Endothelial cell of umbilical vein (primary cell): Measurements from ENCODE around the gene HTT. TPM values are rescaled to one million over a fixed set of nuclear protein-coding genes. Genes with fewer than 3 reads are reported as not detected.
A peak's percentile ranks its signal among the peaks of the same experiment; 100 is the strongest.

Experiments
- BruUV-seq: library from RNA; stranded (reverse); fragments of 400-500 nt; replicated peaks from 2 replicates; lab custom pipeline; 2021; lab: Mats Ljungman, UMichigan
- CTCF ChIA-PET: fragments of 300-600, 350-600 bp; sonication (Branson Sonifier 250); formaldehyde crosslinking; loops from one replicate; lab custom pipeline; 2021; ENCODE audit warnings: antibody characterized with exemption, inconsistent platforms; lab: Charles Lee
- POLR2A ChIA-PET: fragments of 300-600, 350-600 bp; sonication (Branson Sonifier 250); formaldehyde crosslinking; loops from one replicate; lab custom pipeline; 2021; ENCODE audit warnings: antibody characterized with exemption, inconsistent platforms; lab: Charles Lee
- DNase-seq: peaks from one replicate; pipeline ENCODE4 v3.0.0-alpha.2; 2011; ENCODE audit warnings: low read depth, low spot score
- FAIRE-seq: peaks from 2 replicates; lab custom pipeline; 2011; peaks lifted over from hg19 to GRCh38; lab: Jason Lieb, UNC
- H2AFZ ChIP-seq: 2 replicates; pipeline ENCODE4 v1.6.0; 2012; ENCODE audit warnings: low read depth, low read length, control low read depth, inconsistent platforms
- H3K27ac ChIP-seq: 2 replicates; pipeline ENCODE4 v1.5.1; 2011; ENCODE audit warnings: low read depth, mild to moderate bottlenecking, control low read depth, low read length, moderate library complexity; ENCODE audit not compliant: insufficient read depth
- H3K27me3 ChIP-seq, 2 experiments: 2 replicates each; pipeline versions ENCODE4 v1.6.0 to v1.6.1; 2011; ENCODE audit warnings: low read length in 2 of 2, mixed read lengths in 1 of 2; ENCODE audit not compliant: control insufficient read depth in 2 of 2, insufficient read depth in 2 of 2
- H3K36me3 ChIP-seq, 2 experiments: 2 replicates in 1 of 2; 3 replicates in 1 of 2; pipeline ENCODE4 v1.5.1; 2011; ENCODE audit warnings: low read length in 2 of 2, mild to moderate bottlenecking in 1 of 2, moderate library complexity in 1 of 2; ENCODE audit not compliant: control insufficient read depth in 2 of 2, insufficient read depth in 2 of 2; ENCODE audit errors: extremely low read depth in 1 of 2
- H3K4me1 ChIP-seq: 3 replicates; pipeline ENCODE4 v1.5.1; 2011; ENCODE audit warnings: mild to moderate bottlenecking, low read length; ENCODE audit not compliant: control insufficient read depth, insufficient read depth; ENCODE audit errors: extremely low read depth
- H3K4me2 ChIP-seq: 2 replicates; pipeline ENCODE4 v1.6.1; 2011; ENCODE audit warnings: low read length, control low read depth, mixed read lengths; ENCODE audit not compliant: insufficient read depth
- H3K4me3 ChIP-seq, 3 experiments: fragments of 200-600 bp in 1 of 3; sonication (generic), shearing (Covaris generic) in 1 of 3; replicated peaks in 1 of 3; 2 replicates each; pipeline ENCODE4 v1.5.1; 2011 to 2016; ENCODE audit warnings: control low read depth in 3 of 3, low read length in 3 of 3, mild to moderate bottlenecking in 2 of 3, inconsistent platforms in 1 of 3, low read depth in 1 of 3, moderate library complexity in 1 of 3; ENCODE audit not compliant: insufficient read depth in 1 of 3
- H3K79me2 ChIP-seq: 2 replicates; pipeline ENCODE4 v1.6.0; 2012; ENCODE audit warnings: low read length, inconsistent platforms; ENCODE audit not compliant: control insufficient read depth, insufficient read depth
- H3K9ac ChIP-seq: replicated peaks from 2 replicates; pipeline ENCODE3; 2011; ENCODE audit warnings: low read length, control low read depth; ENCODE audit not compliant: insufficient read depth; ENCODE audit errors: extremely low read depth
- H3K9me1 ChIP-seq: replicated peaks from 3 replicates; pipeline ENCODE4 v1.6.0; 2011; ENCODE audit warnings: mild to moderate bottlenecking, low read length; ENCODE audit not compliant: control insufficient read depth, insufficient read depth; ENCODE audit errors: extremely low read depth
- H3K9me3 ChIP-seq: replicated peaks from 2 replicates; pipeline ENCODE4 v1.5.1; 2012; ENCODE audit warnings: low read length, inconsistent platforms; ENCODE audit not compliant: control insufficient read depth, insufficient read depth
- H4K20me1 ChIP-seq: replicated peaks from 2 replicates; pipeline ENCODE3; 2011; ENCODE audit warnings: mild to moderate bottlenecking, low read length; ENCODE audit not compliant: control insufficient read depth, insufficient read depth; ENCODE audit errors: extremely low read depth
- CTCF ChIP-seq, 2 donors: IDR thresholded peaks; 1 replicate in 1 of 2; 2 replicates in 1 of 2; pipeline ENCODE4 v1.5.1; 2011; ENCODE audit warnings: low read length in 2 of 2, mild to moderate bottlenecking in 2 of 2, moderate library complexity in 2 of 2, control low read depth in 1 of 2, inconsistent platforms in 1 of 2, low read depth in 1 of 2; ENCODE audit not compliant: insufficient read depth in 1 of 2; ENCODE audit errors: extremely low read depth in 1 of 2
- MYC ChIP-seq: IDR thresholded peaks from one replicate; pipeline ENCODE4 v1.6.1; 2011; ENCODE audit warnings: mild to moderate bottlenecking, low read depth, low read length
- POLR2AphosphoS5 ChIP-seq: IDR thresholded peaks from 2 replicates; pipeline ENCODE4 v1.6.1; 2012; ENCODE audit warnings: low read depth, mild to moderate bottlenecking, control low read depth, low read length, moderate library complexity; ENCODE audit not compliant: insufficient read depth
- dilution Hi-C: fragments of 300-500 bp; cut with MboI; formaldehyde crosslinking; loops from one replicate; pipeline ENCODE4 v1.15.0; 2019; ENCODE audit warnings: low sequenced_read_pairs; ENCODE audit not compliant: extremely low pct_ligation_motif_present
- intact Hi-C: fragments of 100-400 bp; cut with micrococcal nuclease; formaldehyde crosslinking; loops from one replicate; pipeline ENCODE4 v1.10.0; 2022
- polyA plus RNA-seq, 4 experiments: library from polyadenylated mRNA; depleted of rRNA in 3 of 4; stranded (reverse) in 3 of 4; unstranded in 1 of 4; fragments of >200 nt; gene quantifications; 2 replicates each; pipeline versions ENCODE4 v1.2.1 to v1.2.3, GENCODE V29; 2011 to 2012; ENCODE audit warnings: missing spikeins in 1 of 4
- total RNA-seq: library from RNA; stranded (reverse); gene quantifications from 2 replicates; pipeline ENCODE4 v1.2.3, GENCODE V29; 2021

Gene HTT
- total and polyA plus RNA-seq, 2 donors (not counting 3 experiments of a cell fraction or from before 2014, with no cell fraction given), result 15.7 to 61.2 TPM

GRCh38 chr4:3245676-3246075, 171.2 kb downstream of the HTT start:
- H4K20me1 ChIP-seq, result no peaks in the 10 kb centered on the region
- DNase-seq, result no peak
- no peak overlapping the region for H3K27ac ChIP-seq
- no peaks in the 10 kb centered on the region for H3K9me3 ChIP-seq
- H3K79me2 ChIP-seq, result no peaks in the 10 kb centered on the region
- no peak overlapping the region for H3K9ac ChIP-seq
- intact Hi-C loops, result loop anchor here (10.0 kb wide), 1 partner anchor 179 kb away; no protein-coding TSS in a partner anchor
- ChIA-PET POLR2A (no interaction called here), CTCF (interaction anchor here (0.6 to 1.1 kb wide), 2 partner anchors 138 to 235 kb away, joined by 3 read pairs; no protein-coding TSS in a partner anchor)
- H3K36me3 ChIP-seq, result peaks cover 0 to 1% of the 10 kb centered on the region in 2 experiments
- FAIRE-seq, result no peak
- no TSS peak for BruUV-seq
- H2AFZ ChIP-seq, result no peak overlapping the region
- TF ChIP-seq CTCF (IDR thresholded peaks at IDR 0.05; ENCODE audit: extremely low read depth in 1 of 2, insufficient read depth in 1 of 2, low read depth in 1 of 2, low read length in 2 of 2) (no peak), POLR2AphosphoS5 (peak; percentile 25)
- H3K27me3 ChIP-seq, result no peaks in the 10 kb centered on the region
- H3K9me1 ChIP-seq, result no peaks in the 10 kb centered on the region
- dilution Hi-C loops, result no loop called here
- H3K4me1 ChIP-seq, result no peaks in the 10 kb centered on the region
- H3K4me2 ChIP-seq, result no peak overlapping the region
- no peak overlapping the region for H3K4me3 ChIP-seq

- Histone ChIP-seq H3K4me2 (no peak overlapping the region), H3K9me1 (no peaks in the 10 kb centered on the region), H2AFZ (no peak overlapping the region), H3K27ac (no peak overlapping the region), H3K4me3 (no peak overlapping the region), H3K36me3 (peaks cover 0 to 1% of the 10 kb centered on the region in 2 experiments), H3K9ac (no peak overlapping the region), H3K79me2 (no peaks in the 10 kb centered on the region), H4K20me1 (no peaks in the 10 kb centered on the region), H3K27me3 (no peaks in the 10 kb centered on the region), H3K9me3 (no peaks in the 10 kb centered on the region), H3K4me1 (no peaks in the 10 kb centered on the region)
- FAIRE-seq, result no peak
- DNase-seq, result no peak
- ChIA-PET CTCF (interaction anchor here (0.6 to 1.1 kb wide), 2 partner anchors 139 to 234 kb away, joined by 3 read pairs; no protein-coding TSS in a partner anchor), POLR2A (no interaction called here)
- intact Hi-C loops, result loop anchor here (10.0 kb wide), 1 partner anchor 178 kb away; no protein-coding TSS in a partner anchor
- BruUV-seq, result no TSS peak
- dilution Hi-C loops, result no loop called here
- TF ChIP-seq MYC (no peak), CTCF (IDR thresholded peaks at IDR 0.05; ENCODE audit: extremely low read depth in 1 of 2, insufficient read depth in 1 of 2, low read depth in 1 of 2, low read length in 2 of 2) (peak in 1 of 2 donors; percentile 5)
Observed at GRCh38 chr4:3246458-3247398, 172.2 kb downstream of the HTT start.
